ENCODE data around the gene DGKE. TPM values are rescaled to one million over a fixed set of nuclear protein-coding genes. Genes with fewer than 3 reads are reported as not detected.

DGKE gene
- total RNA-seq, 4 donors from 2014 or later = 1.7 to 10.7 (median 7.9) TPM

- H3K9me3 ChIP-seq = no peaks in the 10 kb centered on the region
- H3K36me3 ChIP-seq = no peaks in the 10 kb centered on the region
- TF ChIP-seq CTCF (IDR thresholded peaks at IDR 0.05) = no peak
- no peak for TF ChIP-seq POLR2A (IDR thresholded peaks at IDR 0.05)
- no peak overlapping the region for H3K4me3 ChIP-seq
- no peaks in the 10 kb centered on the region for H3K27me3 ChIP-seq
- DNase-seq = no peak
- WGBS, 2 donors = 55 to 81% methylated on average over 4 of the region's 4 CpGs
- intact Hi-C loops (cut with DNase I) = no loop called here
- H3K4me1 ChIP-seq = no peaks in the 10 kb centered on the region
- no peak overlapping the region for H3K27ac ChIP-seq
Observed at GRCh38 chr17:56870081-56870651, 36.2 kb downstream of the DGKE start.

- Histone ChIP-seq H3K4me3 (no peak overlapping the region), H3K27ac (no peak overlapping the region), H3K9me3 (no peaks in the 10 kb centered on the region), H3K36me3 (no peaks in the 10 kb centered on the region), H3K4me1 (no peaks in the 10 kb centered on the region), H3K27me3 (no peaks in the 10 kb centered on the region)
- intact Hi-C loops (cut with DNase I) = no loop called here
- no peak for DNase-seq
- no peak for TF ChIP-seq CTCF (IDR thresholded peaks at IDR 0.05)
- no peak for TF ChIP-seq POLR2A (IDR thresholded peaks at IDR 0.05)
- 82 to 92% methylated on average over 7 of the region's 7 CpGs for WGBS, 2 donors
Observed at GRCh38 chr17:56876766-56877179, 42.8 kb downstream of the DGKE start.

GRCh38 chr17:56879280-56879679 is 45.3 kb downstream of the DGKE start:
- TF ChIP-seq CTCF (IDR thresholded peaks at IDR 0.05) = no peak
- no peak for TF ChIP-seq POLR2A (IDR thresholded peaks at IDR 0.05)

GRCh38 chr17:56880133-56880532 is 46.2 kb downstream of the DGKE start:
- Histone ChIP-seq H3K36me3 (no peaks in the 10 kb centered on the region), H3K27ac (no peak overlapping the region), H3K27me3 (no peaks in the 10 kb centered on the region), H3K4me1 (no peaks in the 10 kb centered on the region), H3K9me3 (no peaks in the 10 kb centered on the region), H3K4me3 (no peak overlapping the region)
- intact Hi-C loops (cut with DNase I) = no loop called here
- 55 to 57% methylated on average over 3 of the region's 3 CpGs for WGBS, 2 donors
- DNase-seq = no peak
- TF ChIP-seq CTCF (IDR thresholded peaks at IDR 0.05) = no peak
- no peak for TF ChIP-seq POLR2A (IDR thresholded peaks at IDR 0.05)

More at GRCh38 chr17:56879280-56879679, 45.3 kb downstream of the DGKE start:
- no peaks in the 10 kb centered on the region for H3K9me3 ChIP-seq
- no peak overlapping the region for H3K4me3 ChIP-seq
- no peaks in the 10 kb centered on the region for H3K27me3 ChIP-seq
- WGBS, 2 donors = 87 to 88% methylated on average over 7 of the region's 7 CpGs
- no peak for DNase-seq
- no peak overlapping the region for H3K27ac ChIP-seq
- intact Hi-C loops (cut with DNase I) = no loop called here
- H3K4me1 ChIP-seq = no peaks in the 10 kb centered on the region
- H3K36me3 ChIP-seq = no peaks in the 10 kb centered on the region

- H3K36me3 ChIP-seq = no peaks in the 10 kb centered on the region
- DNase-seq = no peak
- WGBS, 2 donors = 69 to 75% methylated on average over 6 to 8 of the region's 8 CpGs
Observed at GRCh38 chr17:56880571-56880970, 46.6 kb downstream of the DGKE start.

More at GRCh38 chr17:56880571-56880970, 46.6 kb downstream of the DGKE start:
- no peak overlapping the region for H3K27ac ChIP-seq
- H3K9me3 ChIP-seq = no peaks in the 10 kb centered on the region
- H3K4me1 ChIP-seq = no peaks in the 10 kb centered on the region
- no peak for TF ChIP-seq POLR2A (IDR thresholded peaks at IDR 0.05)
- no peak for TF ChIP-seq CTCF (IDR thresholded peaks at IDR 0.05)
- H3K4me3 ChIP-seq = no peak overlapping the region
- H3K27me3 ChIP-seq = no peaks in the 10 kb centered on the region
- intact Hi-C loops (cut with DNase I) = no loop called here

All from esophagus squamous epithelium (tissue), 5 donors.